NCI-H510A (cell line): ENCODE results near the gene DRC3.

Source experiments
- DNase-seq: peaks from one replicate; lab custom pipeline; 2025; lab: John Stamatoyannopoulos, UW

DRC3 gene

DNA sequence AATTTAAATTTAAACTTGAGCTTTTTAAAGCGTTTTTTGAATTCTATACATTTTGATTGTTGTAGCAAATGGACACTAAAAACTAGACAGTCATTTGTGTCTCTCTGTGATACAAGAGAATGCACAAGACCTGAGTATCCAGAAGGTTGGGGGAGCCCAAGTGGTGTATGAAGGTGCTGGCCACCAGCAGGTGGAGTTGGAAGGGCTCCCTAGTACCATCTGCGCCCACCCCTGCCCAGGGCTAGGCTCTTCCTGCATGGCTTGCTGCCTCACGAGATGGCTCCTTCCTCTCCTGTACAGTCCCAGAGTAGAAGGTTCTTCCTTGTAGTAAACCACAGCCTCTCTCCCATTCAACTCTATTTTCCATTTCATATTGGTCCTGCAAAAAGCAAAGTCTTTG is 83.6 kb downstream of the DRC3 start:
- no peak for DNase-seq

DNA sequence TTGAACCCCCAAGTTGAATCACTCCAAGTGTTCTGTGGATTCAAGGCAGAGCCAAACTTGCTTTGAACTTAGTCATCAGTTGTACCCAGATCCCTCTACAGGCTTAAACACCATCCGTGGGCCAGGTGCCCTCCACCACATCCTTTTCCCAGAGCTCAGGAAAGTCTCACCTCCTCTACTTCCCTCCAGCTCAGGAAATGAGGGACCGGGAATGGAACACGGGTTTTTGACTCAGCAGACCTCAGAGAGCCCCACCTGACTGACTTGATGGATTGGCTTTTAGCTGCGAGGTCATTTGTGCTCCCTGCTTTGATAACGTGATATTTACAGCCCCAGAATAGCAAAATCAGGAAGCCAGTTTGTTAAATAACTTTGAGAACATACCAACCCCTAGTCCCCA is 86.6 kb downstream of the DRC3 start:
- DNase-seq: no peak

DNA sequence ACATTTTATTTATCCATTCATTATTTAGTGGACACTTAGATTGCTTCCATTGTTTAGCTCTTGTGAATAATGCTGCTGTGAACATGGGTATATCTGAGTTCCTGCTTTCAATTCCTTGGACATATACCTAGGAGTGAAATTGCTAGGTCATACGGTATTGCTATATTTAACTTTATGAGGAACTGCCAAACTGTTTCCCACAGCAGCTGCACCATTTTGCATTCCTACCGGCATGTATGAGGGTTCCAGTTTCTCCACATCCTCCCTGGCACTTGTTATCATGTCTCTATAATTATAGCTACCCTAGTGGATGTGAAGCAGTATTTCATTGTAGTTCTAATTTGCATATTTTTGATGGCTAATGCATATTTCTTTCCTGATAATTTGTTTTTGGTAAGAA is 91.4 kb downstream of the DRC3 start:
- DNase-seq: no peak

DNA sequence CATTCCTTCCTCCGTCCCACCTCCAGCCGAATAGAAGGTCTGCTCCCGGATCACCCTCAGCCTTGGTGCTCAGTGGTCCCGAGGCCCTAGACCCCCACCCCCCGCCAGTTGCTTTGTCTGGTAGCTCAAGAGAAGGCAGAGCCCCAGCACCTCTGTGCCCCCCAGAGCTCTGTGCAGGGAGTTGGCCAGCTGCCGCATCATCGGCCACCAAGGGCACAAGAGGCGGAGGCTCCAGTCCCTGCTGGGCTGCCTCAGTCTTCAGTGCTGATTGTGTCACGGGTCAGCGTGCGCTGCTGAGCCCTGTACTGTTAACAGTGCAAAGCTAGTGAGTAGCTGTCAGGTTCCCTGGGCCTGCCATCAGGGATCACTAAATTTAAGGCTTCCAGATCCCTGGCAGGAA is 92.9 kb downstream of the DRC3 start:
- no peak for DNase-seq
